ENCODE results near the gene OTOP1.
"Not testable (repeated sequence)": the region's sequence is repeated elsewhere in the genome, so short reads cannot be mapped to it uniquely, and the experiment has no call there.

OTOP1 gene, protein sequence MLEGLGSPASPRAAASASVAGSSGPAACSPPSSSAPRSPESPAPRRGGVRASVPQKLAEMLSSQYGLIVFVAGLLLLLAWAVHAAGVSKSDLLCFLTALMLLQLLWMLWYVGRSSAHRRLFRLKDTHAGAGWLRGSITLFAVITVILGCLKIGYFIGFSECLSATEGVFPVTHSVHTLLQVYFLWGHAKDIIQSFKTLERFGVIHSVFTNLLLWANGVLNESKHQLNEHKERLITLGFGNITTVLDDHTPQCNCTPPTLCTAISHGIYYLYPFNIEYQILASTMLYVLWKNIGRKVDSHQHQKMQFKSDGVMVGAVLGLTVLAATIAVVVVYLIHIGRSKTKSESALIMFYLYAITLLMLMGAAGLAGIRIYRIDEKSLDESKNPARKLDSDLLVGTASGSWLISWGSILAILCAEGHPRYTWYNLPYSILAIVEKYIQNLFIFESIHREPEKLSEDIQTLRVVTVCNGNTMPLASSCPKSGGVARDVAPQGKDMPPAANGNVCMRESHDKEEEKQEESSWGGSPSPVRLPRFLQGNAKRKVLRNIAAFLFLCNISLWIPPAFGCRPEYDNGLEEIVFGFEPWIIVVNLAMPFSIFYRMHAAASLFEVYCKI

DNA sequence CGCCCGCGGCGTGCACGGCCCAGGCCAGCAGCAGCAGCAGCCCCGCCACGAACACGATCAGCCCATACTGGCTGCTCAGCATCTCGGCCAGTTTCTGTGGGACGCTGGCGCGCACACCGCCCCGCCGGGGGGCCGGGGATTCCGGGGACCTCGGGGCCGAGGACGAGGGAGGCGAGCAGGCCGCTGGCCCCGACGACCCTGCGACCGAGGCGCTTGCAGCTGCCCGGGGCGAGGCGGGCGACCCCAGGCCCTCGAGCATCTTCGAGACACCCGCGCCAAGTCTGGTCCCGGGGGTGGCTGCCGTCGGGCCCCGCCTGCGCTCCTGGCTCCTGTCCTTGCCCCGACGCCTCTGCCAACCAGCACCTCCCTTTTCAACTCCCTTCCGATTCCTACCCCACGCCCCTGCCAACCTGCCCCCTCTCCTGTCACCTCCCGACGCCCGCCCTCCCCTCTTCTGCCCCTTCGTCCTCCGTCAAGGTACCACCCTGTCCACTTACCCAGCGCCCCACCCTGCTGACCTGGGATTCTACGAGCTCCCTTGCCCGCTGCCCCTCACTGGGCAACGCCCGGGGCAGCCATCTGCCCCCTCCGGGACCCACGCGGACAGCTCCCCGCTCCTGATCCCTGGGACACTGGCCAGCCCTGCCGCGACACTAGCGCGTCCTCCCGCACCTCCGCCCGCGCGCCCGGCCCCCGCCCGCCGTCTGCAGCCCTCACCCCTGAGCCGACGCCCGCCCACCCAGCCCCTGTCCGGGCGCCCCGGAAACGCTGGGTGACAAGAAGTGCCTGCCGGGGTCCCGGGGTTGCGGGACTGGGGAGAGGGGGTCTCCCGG lies at the start of gene OTOP1:
Gene OTOP1 (minus strand): TSS at position 324 of the 833 bp plus-strand sequence. CDS start 65 bp downstream, at position 259.
- no peak for DNase-seq (ENCODE audit: low read depth in 2 of 2)

DNA sequence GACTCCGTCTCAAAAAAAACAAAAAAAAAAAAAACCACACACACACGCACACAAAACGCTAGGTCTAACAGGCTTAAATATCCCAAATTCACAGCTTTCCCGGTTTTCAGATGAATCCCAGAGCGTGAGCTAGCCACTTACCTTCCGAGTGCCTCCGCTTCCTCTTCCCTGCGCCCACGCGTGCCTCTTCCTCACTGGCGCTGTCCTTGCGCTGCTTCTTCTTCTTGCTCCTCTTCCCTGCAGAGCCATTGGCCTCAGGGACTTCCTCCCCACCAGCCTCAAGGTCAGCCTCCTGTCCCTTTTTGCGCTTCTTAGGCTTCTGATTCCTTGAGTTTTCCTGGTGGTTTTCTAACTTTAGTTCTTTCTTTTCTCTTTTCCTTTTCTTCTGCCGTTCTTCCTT lies 47.5 kb upstream of the OTOP1 start:
- DNase-seq (ENCODE audit: low read depth in 2 of 2), result no peak

DNA sequence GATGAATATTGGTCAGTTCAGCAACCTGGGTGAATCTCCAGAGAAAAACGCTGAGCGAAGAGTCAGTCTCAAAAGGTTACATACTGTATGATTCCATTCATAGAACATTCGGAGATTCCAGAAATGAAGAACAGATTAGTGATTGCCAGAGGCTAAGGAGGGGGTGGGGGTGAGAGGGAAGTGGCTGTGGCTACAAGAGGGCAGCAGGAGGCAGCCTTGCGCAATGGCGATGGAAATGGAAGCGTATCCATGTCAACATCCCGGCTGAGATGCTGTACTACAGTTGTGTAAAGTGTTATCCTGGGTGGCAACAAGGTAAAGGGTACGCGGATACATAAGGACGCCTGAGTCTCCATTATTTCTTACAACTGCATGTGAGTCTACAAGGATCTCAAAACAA lies 45.2 kb upstream of the OTOP1 start:
- no peak for DNase-seq (ENCODE audit: low read depth in 2 of 2)

DNA sequence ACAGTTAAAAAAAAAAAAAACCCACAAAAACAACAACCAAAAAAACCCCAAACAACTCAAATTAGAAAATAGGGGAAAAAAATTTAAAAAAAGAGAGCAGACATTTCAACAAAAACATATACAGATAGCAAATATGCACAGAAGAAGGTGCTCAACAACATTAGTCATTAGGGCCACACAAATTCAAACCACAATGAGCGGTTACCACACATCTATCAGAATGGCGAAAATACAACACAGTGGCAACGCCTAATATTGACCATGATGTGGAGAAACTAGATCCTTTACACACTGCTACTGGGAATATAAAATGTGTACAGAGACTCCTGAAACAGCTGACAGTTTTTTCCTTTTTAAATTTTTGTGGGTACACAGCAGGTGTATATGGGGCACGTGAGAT lies 43.8 kb upstream of the OTOP1 start:
- no peak for DNase-seq (ENCODE audit: low read depth in 2 of 2)

DNA sequence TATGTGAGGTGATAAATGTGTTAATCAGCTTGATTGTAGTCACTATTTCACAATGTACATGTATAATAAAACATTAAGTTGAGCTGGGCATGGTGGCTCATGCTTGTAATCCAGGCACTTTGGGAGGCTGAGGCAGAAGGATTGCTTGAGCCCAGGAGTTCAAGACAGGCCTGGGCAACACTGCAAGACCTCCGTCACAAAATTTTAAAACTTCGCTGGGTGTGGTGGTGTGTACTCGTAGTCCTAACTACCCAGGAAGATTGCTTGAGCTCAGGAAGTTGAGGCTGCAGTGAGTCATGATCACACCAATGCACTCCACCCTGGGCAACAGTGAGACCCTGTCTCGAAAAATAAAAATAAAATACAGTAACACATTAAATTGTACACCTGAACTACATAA lies 43.1 kb upstream of the OTOP1 start:
- no peak for DNase-seq (ENCODE audit: low read depth in 2 of 2)

DNA sequence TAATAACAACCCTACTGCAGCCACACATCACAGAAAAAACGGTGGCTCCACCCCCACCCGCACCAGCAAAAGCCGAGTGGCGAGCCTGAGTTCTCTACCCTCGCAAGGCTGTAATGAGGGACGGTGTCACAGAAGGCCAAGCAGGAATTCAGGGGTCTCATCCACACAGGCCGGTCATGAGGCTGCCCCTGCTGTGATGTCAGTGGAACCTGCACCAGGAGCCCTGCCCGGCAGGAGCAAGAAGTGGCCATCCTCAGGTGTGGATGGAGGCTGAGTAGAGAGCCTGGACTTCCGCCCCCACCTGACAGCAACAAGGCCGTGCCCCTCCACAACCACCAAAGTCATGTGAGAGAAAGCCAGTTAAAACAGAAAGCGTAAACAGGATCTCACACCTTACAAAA lies 42.6 kb upstream of the OTOP1 start:
- DNase-seq (ENCODE audit: low read depth in 2 of 2), result no peak

DNA sequence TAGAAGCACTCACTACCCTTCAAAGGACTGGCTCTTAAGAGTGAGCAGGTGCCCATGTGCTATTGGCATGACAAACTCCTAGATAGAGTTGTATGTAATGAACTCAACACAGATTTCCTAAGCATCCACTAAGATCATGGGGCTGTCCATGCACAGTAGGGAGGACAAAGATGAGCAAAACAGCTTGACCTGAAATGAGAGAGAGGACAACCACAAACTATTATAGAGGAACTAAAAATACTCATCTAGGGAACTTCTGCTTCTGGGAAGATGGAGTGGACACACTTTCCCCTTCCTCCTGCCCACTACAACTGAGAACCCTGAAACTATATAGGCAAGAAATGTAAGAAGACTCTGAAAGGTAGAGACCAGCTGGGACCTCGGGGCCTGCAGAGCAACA lies 42.0 kb upstream of the OTOP1 start:
- no peak for DNase-seq (ENCODE audit: low read depth in 2 of 2)

DNA sequence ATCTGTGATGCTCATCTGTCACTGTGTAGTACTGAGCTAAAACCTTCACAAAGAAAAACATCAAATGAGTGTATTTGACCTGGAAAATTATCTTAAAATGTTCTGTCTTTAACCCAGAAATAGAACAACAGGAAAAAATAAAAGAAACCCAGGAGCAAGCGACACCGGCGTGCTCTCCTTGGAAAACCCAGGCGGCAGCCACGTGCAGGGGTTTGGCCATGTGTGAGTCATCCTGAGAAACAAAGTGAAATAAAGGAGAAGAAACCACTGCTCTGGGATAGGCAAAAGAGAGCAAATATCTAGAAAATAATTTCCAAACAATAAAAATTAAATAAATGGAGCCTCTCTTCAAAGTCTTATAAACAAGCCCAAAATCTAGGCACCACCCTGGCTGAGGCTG lies 41.3 kb upstream of the OTOP1 start:
- DNase-seq (ENCODE audit: low read depth in 2 of 2), result no peak

DNA sequence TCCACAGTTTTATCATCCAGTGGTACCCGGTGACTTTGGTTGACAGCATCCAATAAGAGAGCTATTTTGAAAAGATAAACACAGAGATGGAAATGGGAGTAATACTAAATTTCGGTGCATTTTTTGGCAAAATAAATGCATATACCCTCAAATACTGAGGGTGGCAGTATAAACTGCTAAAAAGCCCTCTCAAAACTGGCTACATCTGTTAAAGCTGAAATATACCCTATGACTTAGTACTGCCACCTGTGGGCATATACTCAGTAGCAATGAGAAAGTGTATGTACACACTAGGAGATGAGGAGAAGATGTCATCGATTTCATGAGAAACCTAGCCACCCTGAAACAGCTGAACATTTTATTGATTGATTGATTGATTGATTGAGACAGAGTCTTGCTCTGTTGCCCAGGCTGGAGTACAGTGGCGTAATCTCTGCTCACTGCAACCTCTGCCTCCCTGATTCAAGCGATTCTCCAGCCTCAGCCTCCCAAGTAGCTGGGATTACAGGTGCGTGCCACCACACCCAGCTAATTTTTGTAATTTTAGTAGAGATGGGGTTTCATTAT lies 33.5 kb upstream of the OTOP1 start:
- no peak for DNase-seq (ENCODE audit: low read depth in 2 of 2)

DNA sequence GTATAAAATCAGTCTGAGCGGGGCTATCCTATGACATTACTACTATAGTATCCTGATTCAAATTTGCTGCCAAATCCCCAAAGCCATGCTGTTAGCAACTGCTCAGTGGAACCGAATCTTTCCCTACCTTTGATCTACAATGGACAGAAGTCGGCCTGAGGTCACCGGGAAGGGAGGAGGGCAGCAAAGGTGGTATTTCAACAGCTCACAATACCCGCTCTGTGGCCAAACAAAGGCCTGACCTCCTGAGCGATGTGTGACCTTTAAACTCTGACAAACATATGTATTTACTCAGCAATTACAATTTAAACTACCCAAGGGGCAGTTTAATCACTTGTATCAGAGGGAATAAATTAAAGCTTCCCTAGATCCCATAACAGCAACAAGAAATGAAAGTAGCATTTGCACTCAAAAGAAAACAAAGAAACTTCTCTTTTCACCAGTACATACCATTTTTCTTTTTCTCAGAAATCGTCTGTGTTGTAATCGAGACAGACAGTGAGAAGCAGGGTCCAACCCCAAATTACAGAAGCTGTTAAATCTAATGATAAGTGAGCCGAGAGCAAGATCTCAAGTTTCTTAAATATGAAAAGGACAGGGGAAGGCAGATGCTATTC lies 32.9 kb upstream of the OTOP1 start:
- no peak for DNase-seq (ENCODE audit: low read depth in 2 of 2)

DNA sequence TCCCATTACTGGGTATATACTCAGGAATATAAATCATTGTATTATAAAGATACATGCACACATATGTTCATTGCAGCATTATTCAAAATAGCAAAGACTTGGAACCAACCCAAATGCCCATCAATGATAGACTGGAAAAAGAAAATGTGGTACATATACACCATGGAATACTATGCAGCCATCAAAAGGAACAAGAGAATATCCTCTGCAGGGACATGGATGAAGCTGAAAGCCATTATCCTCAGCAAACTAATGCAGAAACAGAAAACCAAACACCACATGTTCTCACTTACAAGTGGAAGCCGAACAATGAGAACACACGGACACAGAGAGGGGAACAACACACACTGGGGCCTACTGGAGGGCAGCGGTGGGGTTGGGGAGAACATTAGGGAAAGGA lies 31.0 kb upstream of the OTOP1 start:
- DNase-seq (ENCODE audit: low read depth in 2 of 2), result not testable (repeated sequence)

DNA sequence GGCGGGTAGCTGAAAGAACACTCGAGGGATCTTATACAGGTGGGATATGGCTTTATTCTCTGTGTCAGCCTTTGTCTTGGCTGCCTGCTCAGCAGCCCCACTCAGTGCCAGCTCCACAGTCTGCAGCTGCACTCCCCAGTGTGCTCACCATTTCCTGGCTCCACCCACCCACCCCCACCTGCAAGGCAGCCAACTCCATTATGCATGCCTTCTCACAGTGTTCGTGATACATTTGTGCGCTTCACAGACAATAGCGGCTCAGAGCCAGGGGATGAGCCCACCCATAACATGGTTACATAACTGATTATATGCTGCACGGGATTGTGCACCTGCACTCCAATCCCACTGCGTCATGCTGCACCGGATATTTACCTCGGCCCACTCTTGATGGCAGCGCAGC lies 30.1 kb upstream of the OTOP1 start:
- DNase-seq (ENCODE audit: low read depth in 2 of 2), result no peak

DNA sequence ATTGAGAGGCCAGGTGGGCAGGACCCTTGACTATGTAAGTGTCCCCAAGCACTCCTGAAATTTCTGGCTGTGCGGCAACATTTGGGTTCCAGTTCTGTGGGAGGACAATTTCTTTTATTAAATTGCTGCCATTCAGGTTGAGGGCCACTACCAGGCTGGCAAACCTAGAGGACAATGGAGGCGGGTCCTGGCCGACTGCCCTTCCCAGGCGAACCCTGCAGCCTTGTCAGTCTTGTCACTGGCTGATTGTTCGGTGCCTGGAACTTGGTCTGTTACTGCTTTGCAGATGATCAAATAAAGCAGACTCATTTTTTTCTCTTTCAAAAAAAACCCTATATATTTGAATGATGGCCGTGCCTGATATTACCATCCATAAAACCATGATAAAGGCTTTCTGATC lies 27.9 kb upstream of the OTOP1 start:
- no peak for DNase-seq (ENCODE audit: low read depth in 2 of 2)

DNA sequence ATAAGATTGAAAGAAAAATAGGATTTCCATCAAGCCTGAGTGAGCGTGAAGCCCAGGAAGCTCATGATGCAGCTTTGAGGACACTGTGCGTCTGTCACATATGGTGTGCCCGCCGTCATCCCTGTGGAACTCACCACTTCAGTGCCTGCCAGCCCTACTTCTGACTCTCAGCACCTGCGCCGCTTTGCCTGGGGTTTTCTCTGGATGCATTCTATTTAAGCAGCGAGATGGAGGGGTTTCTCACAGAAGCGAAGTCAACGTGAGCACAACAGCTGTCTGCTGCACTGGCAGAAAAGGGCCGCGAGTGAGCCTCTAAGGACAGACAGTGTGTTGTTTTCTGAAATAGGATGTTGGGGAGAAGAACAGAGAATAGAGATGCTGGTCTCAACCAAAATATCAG lies 27.5 kb upstream of the OTOP1 start:
- no peak for DNase-seq (ENCODE audit: low read depth in 2 of 2)

DNA sequence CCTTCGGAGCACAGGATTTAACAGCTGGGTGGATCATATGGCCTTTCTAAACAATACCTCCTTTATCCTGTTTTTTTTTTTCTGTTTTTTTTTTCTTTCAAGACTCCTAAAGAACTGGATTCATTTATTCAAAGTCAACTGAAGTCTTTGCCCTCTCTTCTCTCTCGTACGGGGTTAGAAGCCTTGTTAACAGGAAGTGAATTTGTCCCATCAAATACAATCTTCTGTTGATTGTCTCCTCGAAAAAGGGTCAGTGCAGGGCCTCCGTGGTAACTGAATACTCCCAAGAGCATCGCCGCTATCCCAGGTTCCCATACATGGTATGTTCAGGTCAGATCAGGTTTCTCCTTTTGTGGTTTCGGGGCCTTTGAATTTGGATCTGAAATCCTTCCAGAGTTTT lies 23.1 kb upstream of the OTOP1 start:
- DNase-seq (ENCODE audit: low read depth in 2 of 2), result no peak

DNA sequence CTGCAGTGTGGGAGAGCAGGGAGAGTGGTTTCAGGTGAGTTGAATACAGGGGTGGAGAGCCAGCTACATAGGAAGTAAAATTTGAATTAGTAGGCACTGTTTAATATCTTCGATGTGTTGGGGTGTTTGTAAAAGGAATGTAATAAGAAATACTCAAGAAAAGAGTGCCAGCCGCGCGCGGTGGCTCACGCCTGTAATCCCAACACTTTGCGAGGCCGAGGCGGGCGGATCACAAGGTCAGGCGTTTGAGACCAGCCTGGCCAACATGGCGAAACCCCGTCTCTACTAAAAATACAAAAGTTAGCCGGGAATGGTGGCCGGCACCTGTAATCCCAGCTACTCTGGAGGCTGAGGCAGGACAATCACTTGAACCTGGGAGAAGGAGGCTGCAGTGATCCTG lies 22.6 kb upstream of the OTOP1 start:
- DNase-seq (ENCODE audit: low read depth in 2 of 2), result not testable (repeated sequence)

DNA sequence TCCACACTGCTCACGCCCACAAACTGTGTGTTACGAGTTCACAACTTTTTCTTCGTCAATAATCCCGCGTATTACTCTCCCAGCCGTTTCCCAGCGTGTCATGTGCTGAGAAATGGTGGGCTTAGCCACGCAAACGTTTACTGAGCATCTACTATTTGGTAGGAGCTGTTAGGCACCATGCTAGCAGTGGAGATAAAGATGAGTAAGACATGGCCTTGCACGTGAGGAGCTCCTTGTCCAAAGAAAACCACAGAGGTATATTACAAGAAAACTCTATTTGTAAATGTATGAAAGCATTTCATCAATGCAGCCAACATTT lies 22.1 kb upstream of the OTOP1 start:
- DNase-seq (ENCODE audit: low read depth in 2 of 2), result no peak

DNA sequence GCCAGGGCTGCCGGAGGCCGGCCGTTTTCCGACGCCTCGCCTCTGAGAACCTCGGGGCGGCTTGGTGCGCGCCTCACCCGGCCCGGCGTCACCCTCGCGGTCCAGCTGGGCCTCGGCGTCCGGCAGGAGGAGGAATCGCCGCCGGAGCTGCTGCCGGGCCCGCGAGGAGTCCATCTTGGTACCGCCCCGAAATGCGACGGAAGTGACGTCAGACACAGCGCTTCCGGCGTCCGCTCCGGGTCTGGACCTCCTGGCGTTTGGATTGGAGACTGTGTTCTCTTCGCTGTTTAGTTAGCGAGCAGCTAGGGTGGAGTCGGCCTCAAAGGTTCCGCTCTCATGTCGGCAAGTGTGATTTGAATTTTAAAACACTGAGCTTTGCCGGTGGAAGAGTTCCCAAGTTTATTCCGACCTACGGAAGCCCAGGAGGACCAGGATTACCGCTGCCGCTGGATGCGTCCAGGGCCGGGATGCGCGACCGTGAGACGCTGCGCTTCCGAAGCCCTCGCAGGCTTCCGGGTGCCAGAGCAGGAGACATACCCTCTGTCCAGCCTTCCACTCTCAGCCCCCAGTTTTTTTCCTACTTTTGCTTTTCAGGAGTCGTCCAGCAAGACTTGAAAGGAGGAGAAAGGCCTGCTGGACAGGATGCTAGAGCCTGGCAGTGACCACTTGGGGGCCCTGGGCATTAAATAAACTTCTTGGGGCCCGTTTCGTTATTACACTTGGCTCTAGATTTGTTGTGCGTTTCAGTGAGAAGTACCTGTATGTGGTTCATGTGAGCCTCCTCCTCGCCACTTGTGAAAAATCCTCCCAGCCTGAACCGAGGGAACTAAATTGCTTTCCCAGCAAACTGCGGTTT lies 21.5 kb upstream of the OTOP1 start, which contains the start of gene TMEM128:
Gene TMEM128 (minus strand): TSS at position 195 of the 856 bp plus-strand sequence. CDS start 21 bp downstream, at position 174.
- DNase-seq (ENCODE audit: low read depth in 2 of 2), result peak; percentile 71 to 77

DNA sequence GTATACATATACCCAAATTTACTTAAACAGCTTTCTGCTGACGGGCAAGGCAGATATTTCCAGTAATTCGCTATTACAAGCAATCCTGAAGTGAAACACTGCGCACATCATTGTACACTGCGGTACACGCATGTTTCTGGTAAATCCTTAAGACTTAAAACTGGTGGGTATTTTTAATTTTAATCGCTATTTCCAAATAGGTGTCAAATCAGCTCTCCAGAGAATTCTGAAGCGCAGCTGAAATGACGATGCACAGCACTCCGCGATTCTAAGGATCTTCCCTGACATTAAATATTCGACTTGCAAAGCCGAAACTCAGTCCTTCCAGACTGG lies 20.9 kb upstream of the OTOP1 start:
- DNase-seq (ENCODE audit: low read depth in 2 of 2), result no peak

DNA sequence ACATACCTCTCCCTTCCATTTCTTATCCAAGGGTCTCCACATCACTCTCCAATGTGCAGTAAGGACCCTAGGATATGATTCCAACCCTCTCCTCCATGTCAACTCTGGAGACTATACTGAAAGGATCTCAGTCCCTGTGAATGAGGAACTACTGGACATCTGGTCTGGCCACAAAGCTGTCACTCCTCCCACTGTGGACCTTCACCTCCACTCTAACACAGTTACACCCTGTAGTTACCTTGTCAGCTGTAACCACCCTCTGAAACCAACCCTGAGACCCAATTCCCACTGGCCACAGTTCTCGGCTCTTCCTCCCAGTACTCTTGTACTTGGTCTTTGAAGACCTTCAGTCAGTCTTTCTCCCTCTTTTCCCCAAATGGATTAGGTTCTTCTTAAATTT lies 18.4 kb upstream of the OTOP1 start:
- DNase-seq (ENCODE audit: low read depth in 2 of 2), result no peak

DNA sequence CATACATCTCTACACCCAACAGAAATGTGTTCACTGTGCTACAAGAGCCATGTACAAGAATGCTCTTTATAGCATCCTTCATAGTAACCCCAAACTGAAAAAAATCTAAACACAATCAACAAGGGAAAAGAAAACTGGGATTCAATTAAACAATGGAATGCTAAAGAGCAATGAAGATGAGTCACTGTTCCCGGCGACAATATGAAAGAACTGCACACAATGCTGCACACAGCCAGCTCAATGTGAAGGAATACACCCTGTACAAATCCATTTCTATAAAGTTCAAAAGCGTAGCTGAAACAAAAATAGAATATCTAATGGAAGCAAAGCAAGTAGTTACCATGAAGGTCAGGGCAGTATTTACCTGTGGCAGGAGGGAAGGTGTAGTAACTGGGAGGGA lies 12.8 kb upstream of the OTOP1 start:
- DNase-seq (ENCODE audit: low read depth in 2 of 2), result not testable (repeated sequence)
